ENCODE data around the gene CDKAL1.

The CDKAL1 gene

DNA sequence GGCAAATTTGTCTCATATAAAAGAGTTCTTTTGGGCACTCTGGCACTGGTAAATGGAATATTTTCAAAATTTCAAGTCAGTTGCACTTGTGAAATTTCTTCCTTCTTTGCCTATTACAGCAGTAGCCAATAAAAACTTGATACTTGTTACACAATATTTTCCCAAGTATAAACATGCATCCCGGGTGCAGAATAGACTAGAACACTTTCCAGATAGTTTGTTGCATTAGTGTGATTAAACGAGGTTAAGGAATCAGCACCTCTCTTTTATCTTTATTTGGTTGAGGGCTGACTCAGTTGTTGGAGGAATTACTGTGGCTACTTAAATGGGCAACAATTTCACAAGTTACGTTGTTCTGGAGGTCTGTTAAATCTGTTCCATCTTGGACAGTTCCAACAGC, 467.5 kb downstream of the CDKAL1 start:
- DNase-seq (ENCODE audit: low read depth in 2 of 3, low spot score in 1 of 3): no peak

DNA sequence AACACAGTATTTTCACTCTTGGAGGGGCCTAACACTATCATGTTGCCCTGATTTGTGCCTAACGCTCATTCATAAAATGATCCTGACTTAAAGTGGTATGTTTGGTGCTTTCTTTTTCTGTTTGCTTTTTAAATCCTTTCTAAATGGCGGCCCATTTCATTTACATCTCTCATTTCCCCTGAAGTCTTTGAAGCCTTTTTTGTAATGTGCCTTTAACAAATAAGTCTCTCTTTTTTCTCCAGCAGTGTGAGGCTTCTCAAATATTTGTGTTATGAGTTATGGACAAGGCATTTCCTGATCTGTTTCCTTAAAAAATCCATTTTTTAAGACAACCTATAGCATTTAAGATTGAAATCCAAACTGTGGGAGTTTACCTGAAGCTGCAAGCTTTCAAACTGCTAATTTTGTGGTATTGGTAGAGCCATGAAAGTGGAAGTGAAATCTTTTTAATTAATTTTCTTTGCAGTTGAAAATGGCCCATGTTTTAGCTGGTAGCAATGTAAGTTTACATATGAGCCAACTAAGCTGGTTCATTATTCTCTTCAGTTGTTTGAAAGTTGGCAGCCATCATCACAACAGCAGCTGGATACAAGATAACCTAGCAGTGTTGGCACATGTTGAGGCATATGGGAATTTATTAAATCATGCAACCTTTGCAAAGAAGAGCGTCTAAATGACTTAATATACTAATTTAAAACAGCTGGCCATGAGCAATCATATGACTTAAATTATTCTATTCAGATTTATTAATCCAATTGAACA, 469.7 kb downstream of the CDKAL1 start:
- no peak for DNase-seq (ENCODE audit: low read depth in 2 of 3, low spot score in 1 of 3)

DNA sequence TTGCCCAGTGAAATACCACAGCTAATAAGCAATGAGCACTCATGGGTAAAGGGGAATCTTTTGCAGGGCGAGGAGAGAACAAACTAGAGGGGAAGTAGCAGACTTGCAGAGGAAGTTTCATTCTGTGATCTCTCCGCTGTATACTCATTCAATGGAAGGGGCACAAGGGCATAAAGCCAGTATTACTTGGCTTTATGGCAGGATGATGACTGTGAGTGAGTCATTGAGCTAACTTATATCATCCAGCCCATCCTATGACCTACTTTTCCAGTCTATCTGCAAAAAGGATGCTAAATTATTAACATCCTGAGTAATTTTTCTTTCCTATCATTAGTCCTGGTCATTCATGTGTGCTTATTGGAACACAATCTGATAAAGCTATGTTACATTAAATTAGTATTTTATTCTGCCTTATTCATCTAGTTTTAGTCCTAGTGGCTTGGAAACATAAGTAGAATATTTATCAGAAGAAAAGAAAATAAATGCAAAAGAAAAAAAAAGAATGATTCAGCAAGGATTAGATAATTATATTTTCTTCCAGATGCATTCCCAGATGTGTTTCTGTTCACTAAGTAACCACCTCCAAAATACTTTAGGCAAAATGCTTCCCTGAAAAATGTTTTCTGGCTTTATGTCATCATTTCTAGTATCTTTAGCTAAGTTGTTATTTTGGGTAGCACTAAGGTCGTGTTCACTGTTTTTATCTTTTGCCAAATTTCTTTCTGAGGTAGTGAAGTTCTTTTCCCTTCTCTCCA, 471.7 kb downstream of the CDKAL1 start:
- no peak for DNase-seq (ENCODE audit: low read depth in 2 of 3, low spot score in 1 of 3)

DNA sequence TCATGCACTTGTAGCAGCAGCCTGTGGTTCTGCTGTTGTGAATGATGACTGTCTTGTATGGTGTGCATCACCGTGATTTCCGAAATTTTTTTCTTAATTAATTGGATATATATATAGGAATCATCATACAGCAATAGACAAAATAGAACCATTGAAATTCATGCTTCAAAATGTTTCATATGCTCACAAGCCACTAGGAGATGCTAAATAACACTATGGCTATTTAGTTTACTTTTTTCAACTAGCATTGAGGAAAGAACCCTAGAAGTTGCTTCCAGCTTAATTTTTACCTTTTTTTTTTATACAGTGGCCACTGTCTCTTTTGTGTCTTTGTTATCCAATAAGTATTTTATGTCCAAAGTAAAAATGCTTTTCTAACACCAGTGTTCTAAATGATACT, 485.4 kb downstream of the CDKAL1 start:
- DNase-seq (ENCODE audit: low read depth in 2 of 3, low spot score in 1 of 3): no peak

GRCh38 chr6:21022343-21023107, 488.3 kb downstream of the CDKAL1 start:
- DNase-seq (ENCODE audit: low read depth in 2 of 3, low spot score in 1 of 3): no peak

GRCh38 chr6:21023210-21023609, 489.0 kb downstream of the CDKAL1 start:
- DNase-seq (ENCODE audit: low read depth in 2 of 3, low spot score in 1 of 3): no peak

GRCh38 chr6:21024616-21025015, 490.4 kb downstream of the CDKAL1 start:
- no peak for DNase-seq (ENCODE audit: low read depth in 2 of 3, low spot score in 1 of 3)

DNA sequence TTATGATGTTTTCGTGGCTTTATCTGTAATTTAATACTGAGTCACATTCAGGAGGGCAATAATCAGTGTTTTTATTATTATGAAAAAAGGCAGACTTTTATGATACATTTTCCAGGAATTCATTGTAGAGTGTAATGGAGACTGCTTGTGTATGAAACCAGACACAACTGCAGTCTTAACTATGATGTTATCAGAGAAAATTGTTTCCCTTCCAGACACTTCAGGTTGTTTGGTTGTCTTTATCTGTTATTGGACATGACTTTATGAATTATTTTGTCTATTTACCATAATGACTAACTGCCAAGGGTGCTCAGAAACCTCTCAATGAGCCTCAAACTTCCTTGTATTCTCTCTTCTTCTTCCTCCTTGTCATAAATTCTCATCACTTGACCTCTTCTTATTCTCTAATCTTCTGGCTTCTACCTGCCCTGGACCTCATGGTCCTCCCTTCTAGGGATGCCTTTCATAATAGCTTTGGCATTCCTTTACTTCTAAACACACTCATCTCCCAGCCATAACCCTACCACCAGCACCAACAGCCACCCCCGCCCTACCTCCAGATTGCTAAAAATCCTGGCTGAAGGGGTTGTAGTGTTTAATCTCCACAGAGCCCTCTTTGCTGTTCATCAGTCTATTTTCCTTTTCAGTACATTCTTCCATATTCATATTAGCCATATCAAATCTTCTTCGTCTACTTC, 492.5 kb downstream of the CDKAL1 start:
- DNase-seq (ENCODE audit: low read depth in 2 of 3, low spot score in 1 of 3): no peak

DNA sequence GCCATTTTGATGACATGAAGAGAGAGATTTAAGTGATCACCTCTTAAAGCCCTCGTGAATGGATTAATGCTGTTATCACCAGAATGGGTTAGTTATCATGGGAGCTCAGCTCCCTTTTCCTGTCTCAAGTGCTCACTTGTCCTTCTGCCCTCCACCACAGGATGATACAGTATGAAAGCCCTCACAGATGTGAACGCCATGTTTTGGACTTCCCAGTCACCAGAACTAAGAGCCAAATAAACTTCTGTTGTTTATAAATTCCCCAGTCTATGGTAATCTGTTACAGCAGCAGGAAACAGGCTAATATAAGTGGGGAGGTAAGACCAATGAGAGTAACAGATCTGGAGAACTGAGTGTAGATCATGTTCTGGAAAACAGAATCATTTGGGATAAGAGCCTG, 493.2 kb downstream of the CDKAL1 start:
- DNase-seq (ENCODE audit: low read depth in 2 of 3, low spot score in 1 of 3): no peak

DNA sequence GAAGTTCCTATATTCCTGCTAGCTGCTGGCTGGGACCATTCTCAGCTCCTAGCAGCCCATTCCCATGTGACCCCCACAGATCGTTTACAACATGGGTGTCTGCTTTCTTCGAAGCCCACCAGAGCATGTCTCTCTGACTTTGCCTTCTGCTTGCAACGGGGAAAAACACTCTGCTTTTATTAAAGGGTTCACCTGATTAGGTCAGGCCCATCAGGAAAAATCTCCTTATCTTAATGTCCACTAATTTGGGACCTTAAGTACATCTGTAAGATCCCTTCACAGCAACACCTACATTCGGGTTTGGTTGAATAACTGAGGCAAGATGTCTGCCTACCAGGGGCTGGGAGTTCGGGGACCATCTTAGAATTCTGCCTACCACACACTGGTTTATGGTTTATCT, 496.9 kb downstream of the CDKAL1 start:
- no peak for DNase-seq (ENCODE audit: low read depth in 2 of 3, low spot score in 1 of 3)

DNA sequence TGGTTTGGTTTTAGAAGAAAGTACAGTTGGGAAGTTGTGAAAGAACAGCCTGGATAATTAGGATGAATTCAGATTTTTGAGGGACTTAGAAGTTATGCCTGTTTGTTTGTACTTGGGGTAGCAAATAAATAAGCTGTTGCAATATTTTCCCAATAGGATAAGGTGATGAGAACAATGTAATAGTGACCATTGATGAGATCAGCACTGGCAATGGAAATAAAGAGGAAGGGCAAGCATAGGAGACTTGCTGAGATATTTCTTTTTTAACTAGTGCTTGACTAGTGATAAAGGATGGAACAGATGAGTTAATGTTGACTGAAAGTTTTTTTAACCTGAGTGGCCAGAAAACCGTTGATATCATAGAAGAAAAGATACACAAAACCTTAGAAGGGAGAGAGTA, 498.8 kb downstream of the CDKAL1 start:
- no peak for DNase-seq (ENCODE audit: low read depth in 2 of 3, low spot score in 1 of 3)

GRCh38 chr6:21033575-21034026, 499.3 kb downstream of the CDKAL1 start:
- no peak for DNase-seq (ENCODE audit: low read depth in 2 of 3, low spot score in 1 of 3)

- DNase-seq (ENCODE audit: low read depth in 2 of 3, low spot score in 1 of 3): no peak
Measured at GRCh38 chr6:21034345-21034744, 500.1 kb downstream of the CDKAL1 start.

- DNase-seq (ENCODE audit: low read depth in 2 of 3, low spot score in 1 of 3): no peak
Measured at GRCh38 chr6:21037453-21037852, 503.2 kb downstream of the CDKAL1 start.

DNA sequence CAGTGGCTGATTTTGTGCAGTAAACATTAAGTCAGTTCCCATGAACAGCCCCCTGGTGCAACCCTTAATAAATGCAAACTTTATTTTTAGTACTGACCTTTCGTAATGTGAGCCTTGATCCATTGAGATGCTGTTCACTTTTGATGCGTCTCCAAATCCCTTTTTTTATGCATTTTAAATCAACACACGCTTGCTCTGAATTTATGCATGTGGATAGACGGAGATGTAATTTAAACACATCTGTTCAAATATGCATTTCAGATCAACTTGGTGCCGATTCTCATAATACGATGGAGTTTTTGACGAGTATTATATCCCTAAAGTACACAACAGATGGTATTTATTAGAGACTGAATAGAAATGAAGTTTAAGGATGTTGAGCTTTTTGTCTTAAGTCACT, 505.7 kb downstream of the CDKAL1 start:
- no peak for DNase-seq (ENCODE audit: low read depth in 2 of 3, low spot score in 1 of 3)

GRCh38 chr6:21045135-21045700, 511.0 kb downstream of the CDKAL1 start:
- DNase-seq (ENCODE audit: low read depth in 2 of 3, low spot score in 1 of 3): no peak

GRCh38 chr6:21046276-21046675, 512.0 kb downstream of the CDKAL1 start:
- DNase-seq (ENCODE audit: low read depth in 2 of 3, low spot score in 1 of 3): no peak

- DNase-seq (ENCODE audit: low read depth in 2 of 3, low spot score in 1 of 3): no peak
Measured at GRCh38 chr6:21048047-21048446, 513.8 kb downstream of the CDKAL1 start.

- no peak for DNase-seq (ENCODE audit: low read depth in 2 of 3, low spot score in 1 of 3)
Measured at GRCh38 chr6:21049148-21049547, 514.9 kb downstream of the CDKAL1 start.

DNA sequence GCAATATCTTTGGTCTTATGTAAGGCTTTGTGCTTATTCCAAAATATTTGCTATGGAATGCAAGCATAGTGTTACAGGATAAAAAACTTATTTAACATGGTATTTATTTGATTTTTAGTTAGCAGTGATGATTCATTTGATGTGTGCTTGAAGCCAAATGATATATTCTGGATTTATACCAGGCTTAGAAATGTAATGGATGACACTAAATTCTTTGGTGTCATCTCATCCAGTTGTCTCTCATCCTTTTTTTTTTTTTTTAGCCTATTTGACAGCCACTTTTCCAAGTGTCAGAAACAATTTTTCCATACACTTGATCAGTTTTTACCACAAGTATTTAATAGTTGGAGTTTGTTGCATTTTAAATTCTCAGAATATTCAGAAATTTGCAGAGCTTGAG, 515.3 kb downstream of the CDKAL1 start:
- no peak for DNase-seq (ENCODE audit: low read depth in 2 of 3, low spot score in 1 of 3)

DNA sequence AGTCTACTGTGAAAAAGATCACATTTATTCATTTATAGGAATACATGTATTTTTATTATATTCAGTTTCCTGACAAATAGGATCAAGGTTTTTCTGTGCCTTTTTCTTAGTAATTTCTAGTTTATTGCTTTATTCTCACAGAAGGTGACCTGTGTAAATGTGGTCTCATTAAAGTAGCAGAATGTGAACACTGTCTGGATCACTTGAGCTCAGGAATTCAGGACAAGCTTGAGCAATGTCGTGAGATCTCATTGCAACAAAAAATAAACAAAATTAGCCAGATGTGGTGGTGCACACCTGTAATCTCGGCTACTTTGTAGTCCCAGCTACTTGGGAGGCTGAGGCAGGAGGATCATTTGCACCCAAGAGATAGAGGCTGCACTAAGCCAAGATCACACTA, 516.7 kb downstream of the CDKAL1 start:
- no peak for DNase-seq (ENCODE audit: low read depth in 2 of 3, low spot score in 1 of 3)
